OCI-LY1 (cell line): Measurements from ENCODE around the gene TIMP4.

Experiments
- H2AFZ ChIP-seq: fragments of 200-600 bp; sonication (generic), shearing (Covaris generic); 2 replicates; pipeline ENCODE4 v1.6.0; 2014; ENCODE audit warnings: antibody characterized with exemption, mild to moderate bottlenecking, low read length
- H3F3A ChIP-seq: fragments of 200-600 bp; sonication (generic), shearing (Covaris generic); 2 replicates; pipeline ENCODE4 v1.6.0; 2014; ENCODE audit warnings: mild to moderate bottlenecking, antibody characterized with exemption, low read length, moderate library complexity; ENCODE audit not compliant: insufficient read depth
- H3K27ac ChIP-seq: fragments of 200-600 bp; sonication (generic); 2 replicates; pipeline ENCODE4 v1.5.1; 2014; ENCODE audit warnings: low read length, mixed run types, mild to moderate bottlenecking, low read depth; ENCODE audit not compliant: poor library complexity, severe bottlenecking
- H3K27me3 ChIP-seq: fragments of 200-600 bp; sonication (generic); 2 replicates; pipeline ENCODE4 v1.6.0; 2014; ENCODE audit warnings: antibody characterized with exemption, mild to moderate bottlenecking, low read length, moderate library complexity; ENCODE audit not compliant: insufficient read depth
- H3K36me3 ChIP-seq: fragments of 200-600 bp; sonication (generic); 2 replicates; pipeline ENCODE4 v1.6.1; 2014; ENCODE audit warnings: mild to moderate bottlenecking, antibody characterized with exemption, low read length, moderate library complexity, mixed read lengths; ENCODE audit not compliant: insufficient read depth
- H3K4me1 ChIP-seq: fragments of 200-600 bp; sonication (generic); 2 replicates; pipeline ENCODE4 v1.5.1; 2014; ENCODE audit warnings: mild to moderate bottlenecking, low read length, moderate library complexity; ENCODE audit not compliant: insufficient read depth, severe bottlenecking
- H3K4me2 ChIP-seq: fragments of 200-600 bp; sonication (generic), shearing (Covaris generic); 2 replicates; pipeline ENCODE4 v1.6.1; 2014; ENCODE audit warnings: low read length
- H3K4me3 ChIP-seq: fragments of 200-600 bp; sonication (generic); 2 replicates; pipeline ENCODE4 v1.5.1; 2014; ENCODE audit warnings: low read length, low read depth, mild to moderate bottlenecking, mixed read lengths; ENCODE audit not compliant: poor library complexity, severe bottlenecking
- H3K79me2 ChIP-seq: fragments of 200-600 bp; shearing (Covaris generic); 2 replicates; pipeline ENCODE4 v1.6.1; 2016; ENCODE audit warnings: mixed run types, low read length, mixed read lengths; ENCODE audit not compliant: insufficient read depth
- H3K9ac ChIP-seq: fragments of 200-600 bp; sonication (generic), shearing (Covaris generic); 2 replicates; pipeline ENCODE4 v1.6.1; 2014; ENCODE audit warnings: mild to moderate bottlenecking, low read length, mixed read lengths
- H3K9me2 ChIP-seq: fragments of 200-600 bp; sonication (generic), shearing (Covaris generic); 2 replicates; pipeline ENCODE4 v1.6.1; 2014; ENCODE audit warnings: low read depth, mild to moderate bottlenecking, low read length, mixed read lengths
- H3K9me3 ChIP-seq: fragments of 200-600 bp; shearing (Covaris generic); 2 replicates; pipeline ENCODE4 v1.6.1; 2014; ENCODE audit warnings: low read length, mixed read lengths
- H4K20me1 ChIP-seq: fragments of 200-600 bp; sonication (generic), shearing (Covaris generic); 2 replicates; pipeline ENCODE4 v1.6.0; 2016; ENCODE audit warnings: mild to moderate bottlenecking, low read length; ENCODE audit not compliant: insufficient read depth
- CTCF ChIP-seq: fragments of 200-600 bp; sonication (generic), shearing (Covaris generic); IDR thresholded peaks from 2 replicates; pipeline ENCODE4 v1.5.1; 2017; ENCODE audit warnings: mild to moderate bottlenecking, antibody characterized with exemption, low read length, moderate library complexity, mixed read lengths
- EZH2 ChIP-seq: fragments of 200-600 bp; sonication (generic), shearing (Covaris generic); IDR thresholded peaks from 2 replicates; pipeline ENCODE4 v1.8.0; 2017; ENCODE audit warnings: borderline replicate concordance, mixed run types, mild to moderate bottlenecking, antibody characterized with exemption, low read length, moderate library complexity, mixed read lengths

The TIMP4 gene

GRCh38 chr3:12150112-12150511 is 8.6 kb downstream of the TIMP4 start:
- Histone ChIP-seq H3K36me3 (no peaks in the 10 kb centered on the region), H2AFZ (no peak overlapping the region), H3K79me2 (no peaks in the 10 kb centered on the region), H3K27ac (no peak overlapping the region), H4K20me1 (no peaks in the 10 kb centered on the region), H3F3A (no peaks in the 10 kb centered on the region), H3K4me3 (no peak overlapping the region), H3K27me3 (no peaks in the 10 kb centered on the region), H3K4me1 (no peaks in the 10 kb centered on the region), H3K4me2 (no peak overlapping the region), H3K9me2 (no peaks in the 10 kb centered on the region), H3K9me3 (no peaks in the 10 kb centered on the region), H3K9ac (no peak overlapping the region)
- TF ChIP-seq EZH2 (no peak), CTCF (no peak)

GRCh38 chr3:12149029-12149428 is 9.7 kb downstream of the TIMP4 start:
- no peaks in the 10 kb centered on the region for H3K27me3 ChIP-seq

GRCh38 chr3:12148183-12148940 is 10.3 kb downstream of the TIMP4 start:
- Histone ChIP-seq H3K79me2 (no peaks in the 10 kb centered on the region), H3K4me1 (no peaks in the 10 kb centered on the region), H3K9me2 (no peaks in the 10 kb centered on the region), H3K27me3 (no peaks in the 10 kb centered on the region), H3K27ac (no peak overlapping the region), H4K20me1 (no peaks in the 10 kb centered on the region), H3K4me3 (no peak overlapping the region), H3F3A (no peaks in the 10 kb centered on the region), H3K9ac (no peak overlapping the region), H2AFZ (no peak overlapping the region), H3K36me3 (no peaks in the 10 kb centered on the region), H3K4me2 (no peak overlapping the region), H3K9me3 (no peaks in the 10 kb centered on the region)
- TF ChIP-seq EZH2 (no peak), CTCF (no peak)

More at GRCh38 chr3:12149029-12149428, 9.7 kb downstream of the TIMP4 start:
- H3K4me2 ChIP-seq: no peak overlapping the region
- H3K9ac ChIP-seq: no peak overlapping the region
- TF ChIP-seq EZH2 (no peak), CTCF (no peak)
- H3K9me3 ChIP-seq: no peaks in the 10 kb centered on the region
- no peaks in the 10 kb centered on the region for H3K36me3 ChIP-seq
- H3K4me1 ChIP-seq: no peaks in the 10 kb centered on the region
- no peak overlapping the region for H2AFZ ChIP-seq
- no peaks in the 10 kb centered on the region for H3K79me2 ChIP-seq
- H4K20me1 ChIP-seq: no peaks in the 10 kb centered on the region
- H3K9me2 ChIP-seq: no peaks in the 10 kb centered on the region
- H3K27ac ChIP-seq: no peak overlapping the region
- H3K4me3 ChIP-seq: no peak overlapping the region
- H3F3A ChIP-seq: no peaks in the 10 kb centered on the region
